Activated naive CD8-positive, alpha-beta T cell treated with anti-CD3 and anti-CD28 coated beads for 36 hours (primary cell): ENCODE measurements around the gene HIVEP1. TPM values are rescaled to one million over a fixed set of nuclear protein-coding genes. Genes with fewer than 3 reads are reported as not detected.

Source experiments
- DNase-seq: peaks from one replicate; pipeline ENCODE4 v3.0.0; 2021
- H3K27ac Mint-ChIP-seq: one replicate; pipeline ENCODE4 v1.8.0; 2022; ENCODE audit warnings: mild to moderate bottlenecking, moderate library complexity, mixed read lengths
- H3K27me3 Mint-ChIP-seq: one replicate; pipeline ENCODE4 v1.8.0; 2022; ENCODE audit warnings: mild to moderate bottlenecking, mixed read lengths
- H3K36me3 Mint-ChIP-seq: one replicate; pipeline ENCODE4 v1.8.0; 2021; ENCODE audit warnings: mild to moderate bottlenecking, mixed read lengths
- H3K4me1 Mint-ChIP-seq: one replicate; pipeline ENCODE4 v1.8.0; 2021; ENCODE audit warnings: mixed read lengths
- H3K4me3 Mint-ChIP-seq: one replicate; pipeline ENCODE4 v1.8.0; 2022; ENCODE audit warnings: mild to moderate bottlenecking, moderate library complexity, mixed read lengths
- H3K9me3 Mint-ChIP-seq: one replicate; pipeline ENCODE4 v1.8.0; 2022; ENCODE audit warnings: mixed read lengths
- total RNA-seq, 2 experiments: library from RNA; stranded (reverse); gene quantifications; one replicate each; pipeline ENCODE4 v1.2.3, GENCODE V29; 2021

HIVEP1 gene
- total RNA-seq, 2 experiments from 2014 or later = 33.9 to 41.9 TPM

DNA sequence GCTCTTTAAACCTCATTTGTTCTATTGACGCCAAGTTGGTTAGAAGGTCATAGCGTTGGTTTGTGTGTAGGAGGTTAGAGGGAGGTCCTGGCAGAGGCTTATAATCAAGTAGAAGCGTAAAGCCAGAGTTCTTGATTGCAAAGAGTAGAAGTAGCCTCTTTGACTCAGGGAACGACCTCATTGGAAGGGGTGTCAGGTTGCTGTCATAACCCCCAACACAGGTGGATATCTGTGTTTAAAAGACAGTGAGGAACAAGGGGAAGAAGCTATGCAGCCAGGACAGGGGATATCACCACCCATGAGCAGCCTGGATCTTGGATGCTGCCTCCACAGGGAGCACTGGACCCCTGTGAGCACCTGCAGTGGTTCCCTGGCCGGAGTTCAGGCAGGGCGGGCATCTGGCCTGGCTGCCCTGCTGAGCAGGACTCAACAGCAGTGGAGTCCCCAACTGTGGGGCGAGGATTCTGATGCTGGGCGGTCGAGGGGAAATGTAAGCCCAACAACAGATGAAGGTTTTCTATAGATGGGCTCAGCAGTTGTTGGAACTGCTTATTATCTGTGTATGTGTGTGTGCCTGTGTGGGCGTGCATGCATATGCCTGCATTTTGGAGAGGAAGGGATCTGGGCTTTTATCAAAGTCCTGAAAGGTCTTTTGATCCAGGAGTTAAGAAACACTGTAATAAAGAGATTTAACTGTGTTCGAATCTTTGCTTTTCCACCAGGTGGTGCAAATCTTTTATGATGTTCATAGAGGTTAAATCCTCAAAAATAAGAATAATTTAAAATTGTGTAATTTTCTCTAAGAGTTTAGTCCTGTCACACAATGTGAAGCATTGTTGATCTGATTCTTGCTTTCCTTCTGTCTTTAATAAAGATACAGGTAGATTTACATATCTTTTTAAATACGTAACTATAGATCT is 27.7 kb downstream of the HIVEP1 start:
- Mint-ChIP-seq H3K27ac (peak overlapping the region; percentile 1), H3K27me3 (no peaks in the 10 kb centered on the region), H3K36me3 (peaks cover 56% of the 10 kb centered on the region), H3K4me3 (no peak overlapping the region), H3K9me3 (peaks cover 3% of the 10 kb centered on the region), H3K4me1 (peaks cover 58% of the 10 kb centered on the region)
- DNase-seq = no peak

DNA sequence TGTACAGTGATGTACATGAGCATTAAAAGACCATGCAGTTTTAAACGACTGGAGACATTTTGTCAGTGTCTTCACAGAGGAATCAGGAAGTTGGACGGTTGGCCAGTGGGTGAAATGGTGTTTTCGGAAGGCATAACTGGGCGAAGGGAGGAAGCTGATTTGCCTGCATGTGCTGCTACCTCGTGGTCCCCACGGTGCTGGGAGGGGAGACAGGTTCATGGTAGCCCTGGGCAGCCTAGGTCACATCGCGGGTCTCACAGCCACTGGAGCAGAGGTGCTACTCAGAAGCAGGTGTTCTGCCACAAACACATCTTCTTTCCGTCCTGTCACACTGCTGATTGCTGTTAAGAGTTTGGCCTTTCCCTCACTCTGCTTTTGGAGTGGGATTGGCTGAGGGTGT is 35.2 kb downstream of the HIVEP1 start:
- H3K4me3 Mint-ChIP-seq = no peak overlapping the region
- peaks cover 49% of the 10 kb centered on the region for H3K36me3 Mint-ChIP-seq
- H3K27me3 Mint-ChIP-seq = no peaks in the 10 kb centered on the region
- peaks cover 76% of the 10 kb centered on the region for H3K4me1 Mint-ChIP-seq
- peak overlapping the region; percentile 93 for H3K27ac Mint-ChIP-seq
- DNase-seq = no peak
- H3K9me3 Mint-ChIP-seq = peaks cover 2% of the 10 kb centered on the region

DNA sequence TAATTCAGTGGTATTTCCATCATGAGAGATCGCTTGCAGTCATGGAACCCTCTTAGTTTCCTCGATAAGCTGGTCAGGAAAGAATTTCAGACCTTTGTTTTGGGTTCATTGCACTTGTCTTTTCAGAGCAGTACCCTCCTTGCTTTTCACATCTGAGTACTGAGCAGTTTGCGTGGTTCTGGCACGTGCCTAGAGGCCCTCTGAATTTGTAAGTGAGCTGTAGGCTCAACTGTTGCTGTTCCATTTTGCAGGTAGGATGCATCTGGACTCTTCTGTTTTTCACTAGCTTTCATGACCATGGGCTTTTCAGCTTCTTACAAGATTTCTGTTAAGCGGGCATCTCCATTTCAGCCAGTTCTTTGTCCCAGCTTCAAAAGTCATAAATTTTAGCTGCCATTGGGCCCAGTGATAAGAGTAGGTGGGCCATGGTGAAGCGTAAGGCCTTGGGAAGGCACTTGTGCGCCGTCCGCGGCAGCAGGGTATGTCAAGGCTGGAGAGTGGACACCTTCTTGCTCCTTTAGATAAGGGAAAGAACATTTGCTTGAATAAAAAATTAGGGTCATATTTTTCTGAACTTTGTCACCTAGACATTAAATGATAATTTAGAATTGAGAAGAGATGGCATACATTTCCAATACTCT is 35.8 kb downstream of the HIVEP1 start:
- Mint-ChIP-seq H3K9me3 (peaks cover 2% of the 10 kb centered on the region), H3K27me3 (no peaks in the 10 kb centered on the region), H3K27ac (peak overlapping the region; percentile 93), H3K36me3 (peaks cover 49% of the 10 kb centered on the region), H3K4me3 (no peak overlapping the region), H3K4me1 (peaks cover 80% of the 10 kb centered on the region)
- DNase-seq = no peak

DNA sequence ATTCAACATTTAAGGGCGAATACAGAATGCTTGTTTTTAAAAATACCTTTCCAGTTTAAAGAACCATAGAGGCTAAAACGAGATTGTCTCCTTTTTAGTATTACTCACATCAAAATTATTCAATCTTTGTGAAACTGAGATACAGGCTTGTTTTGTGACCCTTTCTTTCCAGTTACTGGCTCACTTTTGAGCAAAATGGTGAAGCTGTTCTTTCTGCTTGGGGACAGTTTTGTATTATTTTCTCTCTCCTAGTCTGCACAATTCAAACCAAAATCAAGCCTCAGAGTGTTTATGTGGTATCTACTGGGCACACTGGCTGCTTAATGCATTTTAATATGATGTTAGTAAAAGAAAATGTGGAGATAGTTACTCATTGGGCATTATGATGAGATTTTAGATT is 36.5 kb downstream of the HIVEP1 start:
- peaks cover 48% of the 10 kb centered on the region for H3K36me3 Mint-ChIP-seq
- peaks cover 83% of the 10 kb centered on the region for H3K4me1 Mint-ChIP-seq
- H3K4me3 Mint-ChIP-seq = peak overlapping the region; percentile 43

DNA sequence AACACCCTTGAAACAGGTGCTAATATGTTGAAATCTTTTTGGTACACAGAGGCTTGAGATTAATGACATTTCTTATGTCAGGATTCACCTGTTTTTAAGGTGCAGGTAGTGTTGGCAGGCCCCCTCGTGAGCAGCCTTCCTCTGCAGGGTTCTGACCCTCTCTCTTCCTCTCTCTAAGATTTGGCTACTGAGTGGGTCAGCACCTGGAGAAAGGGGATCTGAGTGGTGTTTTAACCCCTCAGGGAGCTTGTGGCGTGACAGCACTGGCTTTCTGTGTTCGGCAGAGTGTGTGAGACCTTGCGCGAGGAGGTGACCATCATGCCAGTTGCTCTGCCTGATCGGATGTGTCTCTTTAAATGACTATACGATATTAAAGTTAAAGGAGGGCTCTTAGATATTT is 37.1 kb downstream of the HIVEP1 start:
- peak overlapping the region; percentile 43 for H3K4me3 Mint-ChIP-seq
- H3K36me3 Mint-ChIP-seq = peaks cover 49% of the 10 kb centered on the region
- DNase-seq = no peak
- H3K27me3 Mint-ChIP-seq = no peaks in the 10 kb centered on the region
- peaks cover 83% of the 10 kb centered on the region for H3K4me1 Mint-ChIP-seq
- peak overlapping the region; percentile 93 for H3K27ac Mint-ChIP-seq
- H3K9me3 Mint-ChIP-seq = peaks cover 2% of the 10 kb centered on the region

More for the DNA sequence above, 36.5 kb downstream of the HIVEP1 start:
- no peaks in the 10 kb centered on the region for H3K27me3 Mint-ChIP-seq
- H3K27ac Mint-ChIP-seq = peak overlapping the region; percentile 93
- H3K9me3 Mint-ChIP-seq = peaks cover 2% of the 10 kb centered on the region
- DNase-seq = no peak

DNA sequence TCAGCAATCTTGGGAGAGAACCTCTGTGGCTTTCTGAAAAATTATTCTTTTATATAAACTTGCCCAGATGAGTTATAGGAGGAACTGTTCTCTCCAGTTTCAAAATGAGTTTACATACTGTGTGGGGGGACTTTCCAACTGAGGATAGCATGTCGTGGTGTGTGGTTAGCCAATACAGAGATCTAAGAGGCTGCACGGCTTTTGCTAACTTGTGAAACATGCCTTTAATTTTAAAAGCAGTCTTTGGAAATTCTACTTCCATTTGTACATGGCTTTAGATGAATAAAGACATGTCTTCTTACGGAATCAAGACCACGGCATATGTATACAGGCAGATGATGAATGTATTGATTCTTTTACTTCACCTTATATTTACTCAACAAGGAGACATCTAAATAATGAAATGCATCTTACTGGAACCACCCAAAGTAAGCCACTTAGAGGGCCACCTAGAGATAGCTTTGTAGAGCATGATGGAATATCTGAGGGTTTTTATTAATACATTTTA is 39.8 kb downstream of the HIVEP1 start:
- peak; percentile 69 for DNase-seq
- H3K27me3 Mint-ChIP-seq = no peaks in the 10 kb centered on the region
- peaks cover 44% of the 10 kb centered on the region for H3K36me3 Mint-ChIP-seq
- peaks cover 2% of the 10 kb centered on the region for H3K9me3 Mint-ChIP-seq
- peak overlapping the region; percentile 93 for H3K27ac Mint-ChIP-seq
- peak overlapping the region; percentile 63 for H3K4me3 Mint-ChIP-seq
- peaks cover 70% of the 10 kb centered on the region for H3K4me1 Mint-ChIP-seq

DNA sequence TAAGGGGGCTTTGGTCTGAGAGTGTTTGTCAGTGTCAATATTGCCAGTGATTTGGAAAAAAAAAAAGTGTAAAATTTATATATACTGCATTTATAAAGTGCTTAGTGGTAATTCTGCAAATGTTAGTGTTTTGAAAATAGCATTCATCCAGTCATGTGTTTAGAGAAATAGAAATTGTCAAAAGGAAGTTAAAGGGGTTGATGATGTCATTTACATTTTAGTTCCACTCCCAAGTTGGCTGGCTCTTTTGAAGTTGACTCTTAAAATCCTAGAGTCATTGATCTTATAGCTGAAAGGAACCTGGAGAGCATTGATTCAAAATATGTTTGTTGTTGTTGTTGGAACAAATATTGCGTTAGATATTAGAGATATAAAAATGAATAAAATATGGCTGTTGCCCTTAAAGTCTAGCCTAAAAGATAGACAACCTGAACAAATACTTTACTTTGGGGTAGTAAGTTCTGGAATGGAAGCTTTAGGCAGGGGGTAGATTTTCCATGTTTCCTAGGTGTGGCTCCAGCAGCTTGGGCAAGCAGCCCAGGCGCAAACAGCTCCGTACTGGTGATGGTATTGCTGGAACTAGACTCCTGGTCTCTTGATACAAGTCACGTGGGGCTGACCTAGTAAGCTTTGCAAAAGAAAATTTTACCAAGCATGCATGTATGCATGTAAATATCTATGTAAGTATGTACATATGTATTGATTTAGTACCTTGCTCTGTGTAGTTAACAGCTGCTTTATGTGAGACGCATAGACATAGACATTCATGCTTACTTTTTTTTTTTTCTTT is 46.3 kb downstream of the HIVEP1 start:
- Mint-ChIP-seq H3K27ac (no peak overlapping the region), H3K27me3 (no peaks in the 10 kb centered on the region), H3K4me1 (peaks cover 49% of the 10 kb centered on the region), H3K9me3 (no peaks in the 10 kb centered on the region), H3K36me3 (peaks cover 28% of the 10 kb centered on the region), H3K4me3 (peak overlapping the region; percentile 22)
- no peak for DNase-seq

DNA sequence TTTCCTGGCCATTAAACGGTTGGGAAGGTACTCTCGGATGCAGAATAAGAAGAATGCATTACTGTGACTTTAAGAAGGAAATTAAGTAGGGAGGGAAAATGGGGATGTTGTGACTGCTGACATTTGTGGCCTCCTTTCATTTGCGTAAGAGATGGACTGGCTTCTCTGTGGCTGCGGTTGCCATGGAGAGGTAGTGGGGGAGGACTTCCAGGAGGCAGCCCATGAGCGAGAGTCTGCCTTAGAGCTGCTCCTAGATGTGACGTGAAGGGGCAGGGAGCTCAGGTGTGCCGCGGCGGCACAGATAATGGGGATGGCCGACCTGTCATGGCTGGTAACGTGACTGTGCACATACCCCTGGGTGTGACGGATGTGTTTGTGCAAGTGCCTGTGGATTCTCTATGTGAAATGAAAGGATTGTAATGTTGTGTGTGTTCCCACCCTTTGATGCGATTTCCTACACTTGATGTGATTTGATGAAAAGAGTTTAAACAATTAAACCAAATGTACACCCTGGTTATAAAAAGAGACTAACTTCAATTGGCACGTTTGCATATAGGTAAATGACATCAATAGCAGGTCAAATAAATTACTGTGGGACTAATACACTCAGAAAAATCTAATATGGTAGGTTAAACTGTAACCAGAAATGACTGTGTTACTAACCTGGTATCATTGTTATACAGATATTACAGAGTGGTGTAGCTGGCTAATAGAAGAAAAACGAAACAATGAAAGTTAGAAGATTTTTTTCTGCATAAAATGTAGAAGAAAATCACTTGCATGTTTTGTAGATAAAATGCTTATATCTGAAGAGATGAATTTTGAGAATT is 48.9 kb downstream of the HIVEP1 start:
- Mint-ChIP-seq H3K27me3 (no peaks in the 10 kb centered on the region), H3K27ac (peak overlapping the region; percentile 91), H3K9me3 (no peaks in the 10 kb centered on the region), H3K36me3 (peaks cover 34% of the 10 kb centered on the region), H3K4me1 (peaks cover 66% of the 10 kb centered on the region), H3K4me3 (peak overlapping the region; percentile 81)
- peak; percentile 83 for DNase-seq

DNA sequence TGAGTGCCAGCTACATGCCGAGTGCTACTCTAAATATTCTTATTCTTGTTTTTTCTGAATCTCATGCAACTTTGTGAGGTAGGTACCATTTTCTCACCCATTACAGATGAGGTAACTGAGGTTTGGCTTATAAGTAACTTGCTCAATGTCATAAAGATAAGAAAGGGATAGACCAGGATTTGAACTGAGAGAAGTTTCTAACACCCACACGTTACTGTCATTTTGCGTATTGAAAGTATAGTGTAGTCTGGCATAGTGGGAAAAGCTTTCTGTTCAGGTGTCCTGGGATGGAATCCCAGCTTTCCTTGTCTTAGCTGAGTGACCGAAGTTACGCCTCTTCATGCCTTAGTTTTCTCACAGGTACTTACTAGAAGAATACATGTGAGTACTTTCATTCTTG is 50.5 kb downstream of the HIVEP1 start:
- H3K27me3 Mint-ChIP-seq = no peaks in the 10 kb centered on the region
- H3K4me1 Mint-ChIP-seq = peaks cover 73% of the 10 kb centered on the region
- DNase-seq = no peak
- peaks cover 29% of the 10 kb centered on the region for H3K36me3 Mint-ChIP-seq
- H3K9me3 Mint-ChIP-seq = no peaks in the 10 kb centered on the region
- H3K4me3 Mint-ChIP-seq = no peak overlapping the region
- no peak overlapping the region for H3K27ac Mint-ChIP-seq

DNA sequence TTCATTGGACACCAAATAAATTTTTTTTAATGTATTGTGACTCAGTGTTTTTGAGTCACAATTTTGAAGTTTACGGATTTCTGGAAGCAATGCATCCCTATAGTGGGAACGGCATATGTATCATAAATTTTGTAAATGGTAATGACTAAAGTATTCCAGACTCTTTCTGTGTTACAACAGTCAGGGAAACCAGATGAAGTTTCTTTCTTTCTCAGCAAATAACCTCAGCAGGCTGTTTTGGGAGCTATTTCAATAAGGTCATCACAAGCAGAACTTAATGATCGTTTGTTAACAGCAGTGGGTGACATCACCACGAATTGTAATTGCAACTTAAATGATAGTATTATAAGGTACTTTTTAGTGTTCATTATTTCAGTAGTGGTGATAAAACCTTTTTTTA is 52.0 kb downstream of the HIVEP1 start:
- Mint-ChIP-seq H3K4me1 (peaks cover 62% of the 10 kb centered on the region), H3K9me3 (no peaks in the 10 kb centered on the region), H3K4me3 (no peak overlapping the region), H3K27ac (no peak overlapping the region), H3K36me3 (peaks cover 23% of the 10 kb centered on the region), H3K27me3 (no peaks in the 10 kb centered on the region)
- no peak for DNase-seq

DNA sequence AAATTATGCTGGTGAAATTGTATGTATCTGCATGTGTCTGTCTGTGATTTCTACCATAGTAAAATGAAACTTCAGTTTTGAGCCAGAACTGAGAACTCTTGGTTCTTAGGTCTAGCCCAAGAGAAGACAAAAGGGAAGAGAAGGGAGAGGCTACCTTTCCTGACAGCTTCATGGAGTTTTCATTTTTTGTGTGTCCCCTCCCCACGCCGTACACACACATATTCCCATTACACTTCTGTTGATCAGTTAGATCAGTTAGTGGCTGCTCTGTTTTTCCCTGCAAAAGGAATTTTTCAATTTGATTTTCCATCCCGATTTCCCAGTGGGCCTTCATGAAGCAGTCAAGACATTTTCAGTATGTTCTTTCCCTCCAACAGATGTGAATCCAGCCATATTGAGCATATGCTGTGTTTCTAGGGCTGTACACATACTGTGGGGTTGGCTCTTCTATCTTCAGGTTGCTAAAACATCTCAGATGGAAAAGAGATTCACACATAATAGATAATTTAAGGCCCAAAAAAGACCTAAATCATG is 52.5 kb downstream of the HIVEP1 start:
- peaks cover 59% of the 10 kb centered on the region for H3K4me1 Mint-ChIP-seq
- no peak for DNase-seq
- H3K9me3 Mint-ChIP-seq = no peaks in the 10 kb centered on the region
- H3K27me3 Mint-ChIP-seq = no peaks in the 10 kb centered on the region
- H3K4me3 Mint-ChIP-seq = no peak overlapping the region
- peaks cover 21% of the 10 kb centered on the region for H3K36me3 Mint-ChIP-seq
- peak overlapping the region; percentile 40 for H3K27ac Mint-ChIP-seq

DNA sequence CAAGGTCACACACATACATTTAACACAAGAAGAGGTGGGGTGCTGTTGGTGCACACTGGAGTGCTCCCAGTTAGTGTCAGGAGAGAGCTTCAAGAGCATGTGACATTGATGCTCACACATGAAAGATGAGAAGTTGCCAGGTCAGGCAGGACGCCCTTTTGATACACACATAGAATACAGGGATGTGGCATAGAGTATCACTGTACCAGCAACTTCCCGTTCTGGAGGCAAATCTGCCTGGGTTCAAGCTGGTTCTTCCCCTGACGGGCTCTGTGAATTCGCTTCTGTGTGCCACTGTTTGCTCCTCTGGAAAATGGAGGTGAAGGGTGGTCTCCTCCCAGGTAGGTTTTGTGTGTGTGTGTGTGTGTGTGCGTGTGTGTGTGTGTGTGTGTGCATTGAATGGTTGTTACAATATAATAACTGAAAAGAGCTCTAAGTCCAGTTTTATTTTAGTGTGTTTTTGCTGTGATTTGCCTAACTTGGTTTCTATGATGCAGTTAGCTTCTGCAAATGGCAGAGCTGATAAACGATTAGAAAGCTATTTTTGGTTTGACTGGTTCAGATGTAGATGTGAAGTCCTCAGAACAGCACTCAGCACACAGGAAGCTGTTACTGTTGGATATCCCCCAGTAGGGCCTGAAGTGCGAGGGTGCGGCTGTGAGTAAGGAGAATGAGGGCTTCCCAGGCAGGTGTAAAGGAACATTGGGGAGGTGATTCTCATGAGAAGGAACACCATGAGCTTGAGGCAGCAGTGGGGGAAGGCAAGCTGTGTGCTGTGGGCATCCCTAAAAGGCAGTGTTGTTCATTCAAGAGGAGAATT is 53.4 kb downstream of the HIVEP1 start:
- H3K27me3 Mint-ChIP-seq = no peaks in the 10 kb centered on the region
- no peak for DNase-seq
- H3K4me3 Mint-ChIP-seq = no peak overlapping the region
- peak overlapping the region; percentile 52 for H3K27ac Mint-ChIP-seq
- no peaks in the 10 kb centered on the region for H3K9me3 Mint-ChIP-seq
- peaks cover 53% of the 10 kb centered on the region for H3K4me1 Mint-ChIP-seq
- H3K36me3 Mint-ChIP-seq = peaks cover 24% of the 10 kb centered on the region

DNA sequence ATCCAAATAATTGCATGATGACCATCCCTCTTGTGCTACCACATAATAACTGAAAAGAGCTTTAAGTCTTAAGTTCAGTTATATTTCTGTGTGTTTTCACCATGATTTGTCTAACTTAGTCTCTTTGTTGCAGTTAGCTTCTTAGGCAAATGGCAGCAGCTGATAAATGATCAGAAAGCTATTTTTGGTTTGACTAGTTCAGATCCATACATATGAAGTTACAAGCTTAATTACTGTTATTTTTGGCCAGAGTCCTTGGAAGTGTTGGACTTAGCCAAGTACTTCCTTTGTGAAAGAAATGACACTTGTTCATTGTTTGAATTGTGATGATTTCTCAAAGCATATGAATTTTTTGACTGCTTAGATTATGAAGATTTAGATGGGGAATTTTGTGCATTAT is 54.2 kb downstream of the HIVEP1 start:
- Mint-ChIP-seq H3K4me1 (peaks cover 52% of the 10 kb centered on the region), H3K27ac (no peak overlapping the region), H3K9me3 (no peaks in the 10 kb centered on the region), H3K4me3 (no peak overlapping the region), H3K36me3 (peaks cover 20% of the 10 kb centered on the region), H3K27me3 (no peaks in the 10 kb centered on the region)
- DNase-seq = no peak
